NOMO-1 treated with dmso at 0.1 percent for 144 hours (cell line): ENCODE data around the gene MTA1.

Source experiments
- DNase-seq: peaks from one replicate; lab custom pipeline; 2025; ENCODE audit not compliant: unreplicated experiment; lab: John Stamatoyannopoulos, UW

The MTA1 gene

GRCh38 chr14:105386581-105387529 lies 32.8 kb upstream of the MTA1 start:
- DNase-seq, result no peak

GRCh38 chr14:105387530-105387922 lies 32.1 kb upstream of the MTA1 start:
- no peak for DNase-seq

GRCh38 chr14:105388110-105388951 lies 31.3 kb upstream of the MTA1 start:
- peak; percentile 47 for DNase-seq

GRCh38 chr14:105388976-105389375 lies 30.7 kb upstream of the MTA1 start:
- no peak for DNase-seq

- DNase-seq, result no peak
These were observed 30.1 kb upstream of the MTA1 start for GRCh38 chr14:105389534-105389933.

GRCh38 chr14:105389976-105390848 lies 29.4 kb upstream of the MTA1 start:
- peak; percentile 63 for DNase-seq

- no peak for DNase-seq
These were observed 28.7 kb upstream of the MTA1 start for GRCh38 chr14:105390849-105391500.

GRCh38 chr14:105391541-105391940 lies 28.1 kb upstream of the MTA1 start:
- no peak for DNase-seq

GRCh38 chr14:105392131-105393090 lies 27.2 kb upstream of the MTA1 start:
- no peak for DNase-seq

- DNase-seq, result no peak
These were observed 26.5 kb upstream of the MTA1 start for GRCh38 chr14:105393151-105393550.

GRCh38 chr14:105394714-105395537 lies 24.7 kb upstream of the MTA1 start:
- DNase-seq, result no peak

GRCh38 chr14:105395538-105395854 lies 24.1 kb upstream of the MTA1 start:
- no peak for DNase-seq

- DNase-seq, result no peak
These were observed 22.2 kb upstream of the MTA1 start for GRCh38 chr14:105397350-105397931.

- peak; percentile 82 for DNase-seq
These were observed 21.4 kb upstream of the MTA1 start, which contains the start of gene TEX22 for GRCh38 chr14:105398044-105398725. Gene TEX22 (plus strand): TSS chr14:105398538. CDS start chr14:105399341, 803 bp downstream.

GRCh38 chr14:105398726-105399465 lies 20.7 kb upstream of the MTA1 start:
- peak; percentile 47 for DNase-seq

GRCh38 chr14:105399466-105399775 lies 20.2 kb upstream of the MTA1 start:
- DNase-seq, result no peak

- DNase-seq, result no peak
These were observed 19.6 kb upstream of the MTA1 start for GRCh38 chr14:105400016-105400415.
